SH-SY5Y (cell line): ENCODE data around the gene LHFPL3.

Experiments
- GATA2 ChIP-seq: IDR thresholded peaks from 2 replicates; pipeline ENCODE4 v1.6.1; 2011; ENCODE audit warnings: mild to moderate bottlenecking, low read depth, low read length
- GATA3 ChIP-seq: IDR thresholded peaks from 2 replicates; pipeline ENCODE4 v1.6.1; 2011; ENCODE audit warnings: low read depth, mild to moderate bottlenecking, low read length, moderate library complexity

DNA sequence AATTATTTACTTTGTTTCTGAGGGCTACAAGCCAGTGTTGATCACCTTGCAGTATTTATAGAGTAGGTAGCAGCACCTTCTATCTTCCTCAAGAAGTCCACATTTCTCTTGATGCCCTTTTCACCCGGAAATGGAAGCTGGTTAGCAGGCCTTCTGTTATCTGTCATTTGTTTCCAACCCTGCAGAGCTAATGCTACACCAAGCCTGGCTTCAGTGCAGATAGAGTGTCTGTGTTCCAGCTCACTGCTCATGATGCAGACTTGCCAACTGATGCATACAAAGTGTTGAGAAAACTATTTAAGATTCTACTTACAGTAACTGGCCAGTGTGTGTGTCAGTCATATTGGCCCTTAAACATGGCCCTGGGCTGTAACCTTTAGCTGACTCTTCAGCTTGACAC lies 301.0 kb downstream of the LHFPL3 start:
- TF ChIP-seq GATA2 (peak; percentile 57), GATA3 (no peak; the same call in 1 of the 2 replicates)
